Left kidney (tissue), 2 donors: Measurements from ENCODE around the gene RAP2B. TPM values are rescaled to one million over a fixed set of nuclear protein-coding genes. Genes with fewer than 3 reads are reported as not detected.
A peak's percentile ranks its signal among the peaks of the same experiment; 100 is the strongest.

Experiments used
- DNase-seq: peaks from one replicate; pipeline ENCODE4 v3.0.0-alpha.2; 2013
- polyA plus RNA-seq: library from polyadenylated mRNA; unstranded; fragments of 120-200 nt; gene quantifications from one replicate; pipeline ENCODE4 v1.2.1, GENCODE V29; 2013; ENCODE audit not compliant: insufficient read length

Gene RAP2B
- polyA plus RNA-seq, 1 donor: 7.1 TPM

GRCh38 chr3:153158961-153159735, 2.9 kb upstream of the RAP2B start:
- no peak for DNase-seq

GRCh38 chr3:153159771-153160397, 2.1 kb upstream of the RAP2B start:
- no peak for DNase-seq

GRCh38 chr3:153160451-153161137, 1.4 kb upstream of the RAP2B start:
- peak; percentile 40 for DNase-seq

GRCh38 chr3:153161138-153161713, 800 bp upstream of the RAP2B start:
- peak; percentile 98 for DNase-seq

- no peak for DNase-seq
Observed at GRCh38 chr3:153162513-153163392, 727 bp downstream of the RAP2B start.

GRCh38 chr3:153163393-153163724, 1.3 kb downstream of the RAP2B start:
- DNase-seq: no peak

GRCh38 chr3:153163756-153164550, 1.9 kb downstream of the RAP2B start:
- DNase-seq: peak; percentile 33

- no peak for DNase-seq
Observed at GRCh38 chr3:153165261-153165681, 3.2 kb downstream of the RAP2B start.

GRCh38 chr3:153166206-153166605, 4.2 kb downstream of the RAP2B start:
- DNase-seq: no peak

- no peak for DNase-seq
Observed at GRCh38 chr3:153166796-153167195, 4.8 kb downstream of the RAP2B start.

GRCh38 chr3:153169793-153170383, 7.9 kb downstream of the RAP2B start:
- no peak for DNase-seq

- DNase-seq: no peak
Observed at GRCh38 chr3:153171256-153171655, 9.2 kb downstream of the RAP2B start.

GRCh38 chr3:153171918-153172317, 9.9 kb downstream of the RAP2B start:
- DNase-seq: no peak

- no peak for DNase-seq
Observed at GRCh38 chr3:153172796-153173757, 11.1 kb downstream of the RAP2B start.

GRCh38 chr3:153173758-153174516, 11.9 kb downstream of the RAP2B start:
- DNase-seq: no peak

GRCh38 chr3:153176197-153176596, 14.2 kb downstream of the RAP2B start:
- no peak for DNase-seq

GRCh38 chr3:153180860-153181372, 18.9 kb downstream of the RAP2B start:
- DNase-seq: no peak
